Ishikawa (cell line): ENCODE measurements around the gene ODR4.

ENCODE experiments used
- FOXM1 ChIP-seq: IDR thresholded peaks from 2 replicates; pipeline ENCODE4 v1.6.1; 2012; ENCODE audit warnings: low read depth, borderline replicate concordance
- RAD21 ChIP-seq: IDR thresholded peaks from 2 replicates; pipeline ENCODE4 v1.6.1; 2012; ENCODE audit warnings: low read depth
- TAF1 ChIP-seq: IDR thresholded peaks from 2 replicates; pipeline ENCODE4 v1.6.1; 2012; ENCODE audit warnings: low read depth, mild to moderate bottlenecking
- TCF12 ChIP-seq: IDR thresholded peaks from 2 replicates; pipeline ENCODE4 v1.6.1; 2012; ENCODE audit warnings: low read depth
- TEAD4 ChIP-seq: IDR thresholded peaks from 2 replicates; pipeline ENCODE4 v1.6.1; 2012
- YY1 ChIP-seq: IDR thresholded peaks from 2 replicates; pipeline ENCODE4 v1.6.1; 2012; ENCODE audit warnings: low read depth

GRCh38 chr1:186461014-186461413, 85.4 kb downstream of the ODR4 start, which contains the start of gene PDC:
- TF ChIP-seq TAF1: no peak
- no peak for TF ChIP-seq TCF12
- TF ChIP-seq YY1: no peak
- TF ChIP-seq TEAD4: no peak
- no peak for TF ChIP-seq RAD21
- no peak for TF ChIP-seq FOXM1
